ENCODE results near the gene RHAG. TPM values are rescaled to one million over a fixed set of nuclear protein-coding genes. Genes with fewer than 3 reads are reported as not detected.

RHAG gene
- total and polyA plus RNA-seq, 2 of the 8 experiments (the other 6 are each of a cell fraction or from before 2014, with no cell fraction given) = not detected

- Histone ChIP-seq H2AFZ (ENCODE audit: low read length) (no peak overlapping the region), H2AK5ac (ENCODE audit: low read depth, low read length) (no peak overlapping the region), H3K14ac (ENCODE audit: insufficient read length) (no peak overlapping the region), H3K27me3 (replicated peaks in 1 of 4; ENCODE audit: control insufficient read depth in 3 of 4, extremely low read depth in 1 of 4, insufficient read depth in 3 of 4, low read length in 3 of 4) (no peaks in the 10 kb centered on the region), H3K4ac (replicated peaks; ENCODE audit: insufficient read length, low read depth, low read length) (no peak overlapping the region), H2BK20ac (ENCODE audit: low read length) (no peak overlapping the region), H3K56ac (replicated peaks; ENCODE audit: insufficient read length, low read depth, low read length) (no peak overlapping the region), H2BK5ac (ENCODE audit: low read depth, low read length) (no peak overlapping the region), H3K23ac (ENCODE audit: insufficient read length) (no peak overlapping the region), H2BK12ac (ENCODE audit: low read depth, low read length) (no peak overlapping the region), H3K4me1 (replicated peaks in 1 of 4; ENCODE audit: control insufficient read depth in 3 of 4, insufficient read depth in 4 of 4, low read length in 3 of 4) (no peaks in the 10 kb centered on the region), H3K79me1 (ENCODE audit: low read depth, low read length) (no peaks in the 10 kb centered on the region), H4K5ac (ENCODE audit: insufficient read length, low read depth, low read length) (no peak overlapping the region), H3K36me3 (ENCODE audit: control insufficient read depth in 2 of 4, insufficient read depth in 4 of 4, low read length in 3 of 4) (no peaks in the 10 kb centered on the region), H4K91ac (replicated peaks; ENCODE audit: insufficient read length, low read length) (no peak overlapping the region), H3K9ac (replicated peaks in 1 of 4; ENCODE audit: extremely low read depth in 1 of 4, low read depth in 3 of 4, low read length in 3 of 4) (no peak overlapping the region), H3K27ac (ENCODE audit: low read depth, low read length) (no peak overlapping the region), H3K4me3 (ENCODE audit: extremely low read depth in 1 of 4, insufficient read depth in 2 of 4, low read depth in 3 of 4, low read length in 4 of 4) (no peak overlapping the region), H3K79me2 (ENCODE audit: control insufficient read depth in 1 of 2, insufficient read depth in 2 of 2, low read length in 2 of 2) (no peaks in the 10 kb centered on the region), H3K18ac (ENCODE audit: extremely low read depth, low read length) (no peak overlapping the region), H4K20me1 (replicated peaks in 1 of 2; ENCODE audit: control insufficient read depth in 1 of 2, insufficient read depth in 2 of 2, low read length in 2 of 2) (no peaks in the 10 kb centered on the region), H4K8ac (ENCODE audit: extremely low read depth, insufficient read depth, low read length) (no peak overlapping the region), H3K23me2 (ENCODE audit: low read depth, low read length) (no peaks in the 10 kb centered on the region), H3K4me2 (ENCODE audit: insufficient read depth in 1 of 2, low read depth in 2 of 2, low read length in 2 of 2) (no peak overlapping the region), H2BK120ac (replicated peaks; ENCODE audit: low read depth, low read length) (no peak overlapping the region), H3K9me3 (ENCODE audit: insufficient read depth in 2 of 2, low read depth in 1 of 2, low read length in 1 of 2) (no peaks in the 10 kb centered on the region), H2BK15ac (ENCODE audit: low read length) (no peak overlapping the region)
- POLR2A ChIA-PET (ENCODE audit: partially characterized antibody) = no interaction called here
- CTCF ChIA-PET (ENCODE audit: partially characterized antibody) = interaction anchor here (2.8 kb wide), 1 partner anchor 11 kb away, joined by 13 read pairs; no protein-coding TSS in a partner anchor
- DNase-seq (ENCODE audit: low read depth in 1 of 2, low spot score in 2 of 2) = no peak
- FAIRE-seq = no peak
- TF ChIP-seq SUZ12 (IDR thresholded peaks at IDR 0.05; ENCODE audit: low read length) (no peak), RXRA (IDR thresholded peaks at IDR 0.05; ENCODE audit: insufficient read depth, low read depth, low read length) (no peak), POLR2AphosphoS5 (IDR thresholded peaks at IDR 0.05; ENCODE audit: low read depth, low read length) (no peak), CBX8 (IDR thresholded peaks at IDR 0.05; ENCODE audit: borderline replicate concordance, low read depth, low read length) (no peak), MAX (IDR thresholded peaks at IDR 0.05) (no peak), BCL11A (IDR thresholded peaks at IDR 0.05; ENCODE audit: low read depth in 2 of 2, low read length in 2 of 2) (no peak), TBP (IDR thresholded peaks at IDR 0.05; ENCODE audit: low read depth, low read length) (no peak), GABPA (IDR thresholded peaks at IDR 0.05; ENCODE audit: borderline replicate concordance, insufficient read depth, low read length) (no peak), TCF12 (IDR thresholded peaks at IDR 0.05; ENCODE audit: low read depth, low read length) (no peak), HDAC6 (IDR thresholded peaks at IDR 0.05; ENCODE audit: low read depth, low read length) (no peak), SIRT6 (IDR thresholded peaks at IDR 0.05; ENCODE audit: low read length) (no peak), CREB1 (IDR thresholded peaks at IDR 0.05) (no peak), NANOG (IDR thresholded peaks at IDR 0.05; ENCODE audit: insufficient read depth, low read depth, low read length, poor library complexity, severe bottlenecking) (no peak), BACH1 (IDR thresholded peaks at IDR 0.05; ENCODE audit: low read length) (no peak), USF2 (IDR thresholded peaks at IDR 0.05; ENCODE audit: low read length) (no peak), BRCA1 (IDR thresholded peaks at IDR 0.05; ENCODE audit: low read depth, low read length) (no peak)
Observed at GRCh38 chr6:49618257-49618656, 18.4 kb downstream of the RHAG start.
